Activated CD4-positive, CD25-positive, alpha-beta regulatory T cell treated with anti-CD3 and anti-CD28 coated beads, Interleukin-2, amount 50 U/mL, for 72 hours (primary cell): ENCODE results near the gene PHACTR3.

Source experiments
- DNase-seq: peaks from one replicate; pipeline ENCODE4 v3.0.0; 2021

Gene PHACTR3

GRCh38 chr20:59575216-59575615, 29.1 kb upstream of the PHACTR3 start:
- DNase-seq, result no peak

- DNase-seq, result no peak
Measured at GRCh38 chr20:59575653-59576052, 28.7 kb upstream of the PHACTR3 start.

GRCh38 chr20:59576216-59576953, 28.0 kb upstream of the PHACTR3 start:
- no peak for DNase-seq

- no peak for DNase-seq
Measured at GRCh38 chr20:59577037-59577808, 27.1 kb upstream of the PHACTR3 start.

GRCh38 chr20:59577809-59578435, 26.4 kb upstream of the PHACTR3 start:
- no peak for DNase-seq

- no peak for DNase-seq
Measured at GRCh38 chr20:59578436-59579403, 25.6 kb upstream of the PHACTR3 start.

GRCh38 chr20:59579404-59580145, 24.8 kb upstream of the PHACTR3 start:
- no peak for DNase-seq

GRCh38 chr20:59580146-59580946, 24.0 kb upstream of the PHACTR3 start:
- DNase-seq, result no peak

- DNase-seq, result no peak
Measured at GRCh38 chr20:59580991-59581401, 23.3 kb upstream of the PHACTR3 start.

GRCh38 chr20:59581993-59582679, 22.2 kb upstream of the PHACTR3 start:
- DNase-seq, result no peak

GRCh38 chr20:59583428-59584277, 20.7 kb upstream of the PHACTR3 start:
- DNase-seq, result no peak

GRCh38 chr20:59584278-59584925, 19.9 kb upstream of the PHACTR3 start:
- no peak for DNase-seq

GRCh38 chr20:59585714-59586409, 18.5 kb upstream of the PHACTR3 start:
- no peak for DNase-seq

- DNase-seq, result no peak
Measured at GRCh38 chr20:59586613-59587012, 17.7 kb upstream of the PHACTR3 start.

GRCh38 chr20:59587570-59587969, 16.8 kb upstream of the PHACTR3 start:
- no peak for DNase-seq

- DNase-seq, result no peak
Measured at GRCh38 chr20:59588236-59588855, 16.0 kb upstream of the PHACTR3 start.

GRCh38 chr20:59589086-59589684, 15.2 kb upstream of the PHACTR3 start:
- no peak for DNase-seq
